GM18499 (cell line): ENCODE data around the gene SH3BGRL3.

Experiments
- ATAC-seq: cut with Tn5 transposase; IDR thresholded peaks from one replicate; pipeline ENCODE4 v1.9.1; 2021; ENCODE audit warnings: moderate number of reproducible peaks; ENCODE audit not compliant: insufficient read depth, unreplicated experiment

SH3BGRL3 gene

GRCh38 chr1:26277261-26277661 is 2.6 kb upstream of the SH3BGRL3 start:
- ATAC-seq = no peak

- no peak for ATAC-seq
Observed at GRCh38 chr1:26277719-26278118, 2.2 kb upstream of the SH3BGRL3 start.

GRCh38 chr1:26278303-26278702 is 1.6 kb upstream of the SH3BGRL3 start:
- ATAC-seq = no peak

GRCh38 chr1:26278724-26279455 is 996 bp upstream of the SH3BGRL3 start:
- ATAC-seq = no peak

GRCh38 chr1:26280333-26281042 is 602 bp downstream of the SH3BGRL3 start:
- ATAC-seq = no peak

GRCh38 chr1:26281091-26281958 is 1.4 kb downstream of the SH3BGRL3 start:
- no peak for ATAC-seq

GRCh38 chr1:26281971-26282370 is 2.1 kb downstream of the SH3BGRL3 start:
- ATAC-seq = no peak

GRCh38 chr1:26282401-26282918 is 2.6 kb downstream of the SH3BGRL3 start:
- ATAC-seq = no peak

GRCh38 chr1:26283279-26283853 is 3.5 kb downstream of the SH3BGRL3 start:
- ATAC-seq = no peak

- ATAC-seq = no peak
Observed at GRCh38 chr1:26283871-26284596, 4.1 kb downstream of the SH3BGRL3 start.

GRCh38 chr1:26284597-26285347 is 4.9 kb downstream of the SH3BGRL3 start:
- no peak for ATAC-seq

GRCh38 chr1:26285366-26286063 is 5.6 kb downstream of the SH3BGRL3 start:
- ATAC-seq = no peak

- no peak for ATAC-seq
Observed at GRCh38 chr1:26286064-26286416, 6.2 kb downstream of the SH3BGRL3 start.

GRCh38 chr1:26287033-26287711 is 7.3 kb downstream of the SH3BGRL3 start:
- ATAC-seq = no peak

GRCh38 chr1:26287811-26288210 is 7.9 kb downstream of the SH3BGRL3 start:
- no peak for ATAC-seq

- no peak for ATAC-seq
Observed at GRCh38 chr1:26288311-26288941, 8.5 kb downstream of the SH3BGRL3 start.
